ENCODE measurements around the gene CLMP.

The CLMP gene

DNA sequence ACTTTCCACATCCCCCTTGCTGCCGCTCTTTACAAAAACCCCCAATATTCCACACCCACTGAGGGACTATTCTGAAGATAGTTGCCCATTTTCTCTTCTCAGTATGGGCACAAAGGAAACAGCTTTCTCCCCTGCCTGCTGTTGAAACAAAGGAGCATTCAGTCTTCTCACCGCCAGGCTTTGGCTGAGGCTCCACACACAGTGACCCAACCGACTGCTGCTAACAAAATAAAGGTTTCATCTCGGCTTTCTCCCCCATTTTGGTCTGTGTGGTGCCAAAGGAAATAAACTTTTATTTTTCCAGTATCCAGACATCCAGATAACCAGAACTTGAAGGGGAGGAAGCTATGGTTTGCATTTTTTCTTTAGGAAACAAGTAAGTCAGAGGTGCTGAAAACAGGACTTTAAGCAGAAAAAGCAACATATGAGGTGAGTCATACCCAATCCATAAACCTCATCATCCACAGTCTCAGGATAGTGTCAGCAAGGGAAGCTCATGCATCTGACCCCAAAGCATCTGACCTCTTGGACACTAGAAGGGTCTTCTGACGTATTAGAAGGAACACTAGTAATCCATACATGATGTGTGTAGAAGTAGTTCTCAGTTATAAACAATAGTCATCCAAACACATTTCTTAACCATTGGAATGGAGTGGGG lies 6.4 kb downstream of the CLMP start:
- DNase-seq (ENCODE audit: low read depth in 2 of 2), result no peak

- no peak for DNase-seq (ENCODE audit: low read depth in 2 of 2)
Measured at GRCh38 chr11:123187665-123188507, 7.2 kb downstream of the CLMP start.

- no peak for DNase-seq (ENCODE audit: low read depth in 2 of 2)
Measured at GRCh38 chr11:123187248-123187647, 7.8 kb downstream of the CLMP start.

- DNase-seq (ENCODE audit: low read depth in 2 of 2), result no peak
Measured at GRCh38 chr11:123186286-123186685, 8.8 kb downstream of the CLMP start.

GRCh38 chr11:123185326-123185725 lies 9.7 kb downstream of the CLMP start:
- no peak for DNase-seq (ENCODE audit: low read depth in 2 of 2)

- no peak for DNase-seq (ENCODE audit: low read depth in 2 of 2)
Measured at GRCh38 chr11:123184531-123184930, 10.5 kb downstream of the CLMP start.

DNA sequence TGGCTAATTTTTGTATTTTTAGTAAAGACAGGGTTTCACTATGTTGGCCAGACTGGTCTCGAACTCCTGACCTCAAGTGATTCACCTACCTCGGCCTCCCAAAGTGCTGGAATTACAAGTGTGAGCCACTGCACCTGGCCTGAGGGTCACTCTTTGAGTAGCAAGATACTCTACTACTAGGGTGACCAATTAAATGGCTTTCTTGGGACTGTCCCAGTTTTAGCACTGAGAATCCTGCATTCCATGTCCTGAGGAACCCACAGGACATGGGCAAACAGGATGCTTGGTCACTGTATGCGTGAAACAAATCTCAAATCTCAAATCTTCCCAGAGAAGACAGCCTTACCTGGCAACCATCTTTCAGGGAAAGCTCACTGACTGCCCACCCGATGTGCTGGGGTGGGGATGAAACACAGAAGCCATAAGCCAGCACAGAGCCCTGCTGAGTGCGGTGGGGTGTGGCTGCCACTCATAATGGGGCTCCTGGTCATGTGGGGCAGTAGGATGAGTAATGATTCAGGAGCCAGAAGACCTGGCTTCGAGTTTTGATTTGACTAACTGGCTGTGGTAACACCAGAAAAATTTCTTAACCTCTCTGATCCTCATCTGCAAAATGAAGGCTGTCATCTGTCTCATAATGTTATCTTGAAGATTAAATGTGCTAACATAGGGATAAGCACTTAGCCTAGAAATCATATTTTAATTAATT lies 11.5 kb downstream of the CLMP start:
- DNase-seq (ENCODE audit: low read depth in 2 of 2), result no peak

DNA sequence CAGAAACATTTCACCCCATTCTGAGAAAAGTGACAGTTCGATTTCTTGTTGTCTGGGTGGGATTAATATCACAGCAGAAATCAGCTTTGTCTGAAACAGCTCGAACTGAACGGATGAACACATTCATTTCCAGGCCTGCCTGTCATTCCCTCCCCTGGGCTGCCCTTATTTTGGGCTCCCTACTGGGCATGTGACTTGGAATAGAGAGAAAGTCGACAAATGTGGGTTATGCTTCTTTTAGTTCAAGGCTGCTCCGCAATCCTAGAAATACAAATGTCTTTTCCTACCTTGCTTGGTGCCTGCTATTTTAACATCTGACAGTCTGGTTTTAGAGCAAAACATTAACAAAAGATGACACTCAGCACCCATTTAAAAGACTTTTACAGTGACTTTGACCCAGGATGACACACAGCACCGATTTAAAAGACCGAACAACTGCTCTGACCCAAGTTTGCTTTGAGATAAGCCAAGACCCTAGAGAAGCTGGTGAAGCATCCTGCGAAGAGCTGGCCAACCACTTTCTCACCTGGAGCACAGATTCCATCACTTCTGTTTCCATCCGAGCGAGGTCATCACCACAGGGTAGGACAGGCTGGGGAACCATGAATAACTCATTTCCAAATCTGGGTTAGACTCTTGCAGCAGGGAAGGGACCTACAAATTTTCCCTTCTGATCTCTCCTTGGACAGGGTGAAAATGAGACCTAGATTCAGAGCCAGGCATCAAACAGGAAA lies 13.1 kb downstream of the CLMP start:
- DNase-seq (ENCODE audit: low read depth in 2 of 2), result no peak

GRCh38 chr11:123181075-123181474 lies 14.0 kb downstream of the CLMP start:
- no peak for DNase-seq (ENCODE audit: low read depth in 2 of 2)

GRCh38 chr11:123180574-123180973 lies 14.5 kb downstream of the CLMP start:
- DNase-seq (ENCODE audit: low read depth in 2 of 2), result no peak

GRCh38 chr11:123180166-123180565 lies 14.9 kb downstream of the CLMP start:
- DNase-seq (ENCODE audit: low read depth in 2 of 2), result no peak

DNA sequence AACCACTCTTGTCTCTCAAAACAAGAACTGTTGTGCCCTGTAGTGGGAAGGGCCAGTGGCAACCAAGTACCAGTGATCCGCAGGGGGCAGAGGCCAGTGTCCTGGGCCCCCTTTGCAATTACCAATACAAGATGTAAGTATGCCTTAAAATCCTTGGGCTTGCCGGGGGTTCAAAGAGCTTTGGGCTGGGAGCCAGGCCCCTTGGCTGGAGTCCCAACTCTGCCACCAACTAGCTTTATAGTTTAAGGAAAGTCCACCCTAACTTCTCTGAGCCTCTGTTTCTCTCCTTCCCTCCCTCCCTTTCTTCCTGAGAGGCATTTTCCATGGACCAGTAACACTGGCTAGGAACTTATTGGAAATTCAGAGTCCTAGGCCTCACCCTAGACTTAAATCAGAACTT lies 15.5 kb downstream of the CLMP start:
- DNase-seq (ENCODE audit: low read depth in 2 of 2), result no peak

GRCh38 chr11:123178186-123178585 lies 16.9 kb downstream of the CLMP start:
- no peak for DNase-seq (ENCODE audit: low read depth in 2 of 2)

GRCh38 chr11:123176785-123177184 lies 18.3 kb downstream of the CLMP start:
- no peak for DNase-seq (ENCODE audit: low read depth in 2 of 2)

DNA sequence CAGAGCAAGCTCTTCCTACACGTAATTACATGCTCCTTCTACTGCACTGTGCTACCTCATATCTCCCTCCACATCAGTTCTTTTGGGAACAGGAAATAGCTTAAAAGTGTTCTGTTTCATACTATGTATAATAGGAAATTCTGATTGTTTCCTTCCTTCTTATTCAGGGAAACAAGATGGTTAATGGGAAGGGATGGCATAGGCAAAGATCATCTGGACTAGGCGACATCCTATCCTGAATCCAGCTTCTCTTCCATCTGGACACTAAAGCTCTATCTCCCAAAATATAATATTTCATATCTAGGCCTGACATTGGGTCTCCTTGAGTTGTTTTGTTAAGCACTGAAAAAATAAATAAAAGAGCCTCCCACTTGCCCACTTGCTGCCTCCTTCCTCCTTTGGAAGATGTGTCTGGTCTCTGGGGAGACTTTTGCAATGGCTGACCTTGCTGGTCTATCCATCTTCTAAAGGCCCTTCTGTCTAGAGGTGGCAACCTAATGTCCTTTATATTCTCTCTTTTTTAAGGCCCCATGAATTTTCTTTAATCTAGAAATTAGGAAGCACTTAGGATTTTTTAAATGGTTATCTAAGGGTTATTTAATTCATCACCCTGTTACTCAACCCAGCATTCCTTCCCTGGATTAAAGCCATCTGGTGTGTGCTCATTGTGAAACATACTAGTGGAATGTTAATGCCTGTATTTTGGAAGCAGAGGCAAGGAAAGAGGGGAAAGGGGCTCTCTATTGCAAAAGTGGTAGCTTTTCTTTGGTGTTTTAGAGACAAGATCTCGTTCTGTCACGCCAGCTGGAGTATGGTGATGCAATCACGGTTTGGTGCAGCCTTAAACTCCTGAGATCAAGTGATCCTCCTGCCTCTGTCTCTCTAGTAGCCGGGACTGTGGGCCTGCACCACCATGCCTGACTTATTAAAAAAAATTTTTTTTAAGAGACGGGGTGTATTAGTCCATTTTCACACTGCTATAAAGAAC lies 20.6 kb downstream of the CLMP start:
- DNase-seq (ENCODE audit: low read depth in 2 of 2), result no peak

DNA sequence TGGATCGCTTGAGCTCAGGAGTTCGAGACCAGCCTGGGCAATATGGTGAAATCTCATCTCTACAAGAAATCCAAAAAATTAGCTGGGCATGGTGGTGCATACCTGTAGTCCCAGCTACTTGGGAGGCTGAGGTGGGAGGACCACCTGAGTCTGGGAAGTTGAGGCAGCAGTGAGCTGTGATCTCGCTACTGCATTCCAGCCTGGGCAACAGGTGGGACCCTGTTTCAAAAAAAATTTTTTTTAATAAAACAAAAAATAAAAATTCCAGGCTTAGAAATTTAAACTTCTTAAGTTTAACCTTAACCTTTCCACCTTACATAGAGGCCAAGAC lies 21.2 kb downstream of the CLMP start:
- no peak for DNase-seq (ENCODE audit: low read depth in 2 of 2)

DNA sequence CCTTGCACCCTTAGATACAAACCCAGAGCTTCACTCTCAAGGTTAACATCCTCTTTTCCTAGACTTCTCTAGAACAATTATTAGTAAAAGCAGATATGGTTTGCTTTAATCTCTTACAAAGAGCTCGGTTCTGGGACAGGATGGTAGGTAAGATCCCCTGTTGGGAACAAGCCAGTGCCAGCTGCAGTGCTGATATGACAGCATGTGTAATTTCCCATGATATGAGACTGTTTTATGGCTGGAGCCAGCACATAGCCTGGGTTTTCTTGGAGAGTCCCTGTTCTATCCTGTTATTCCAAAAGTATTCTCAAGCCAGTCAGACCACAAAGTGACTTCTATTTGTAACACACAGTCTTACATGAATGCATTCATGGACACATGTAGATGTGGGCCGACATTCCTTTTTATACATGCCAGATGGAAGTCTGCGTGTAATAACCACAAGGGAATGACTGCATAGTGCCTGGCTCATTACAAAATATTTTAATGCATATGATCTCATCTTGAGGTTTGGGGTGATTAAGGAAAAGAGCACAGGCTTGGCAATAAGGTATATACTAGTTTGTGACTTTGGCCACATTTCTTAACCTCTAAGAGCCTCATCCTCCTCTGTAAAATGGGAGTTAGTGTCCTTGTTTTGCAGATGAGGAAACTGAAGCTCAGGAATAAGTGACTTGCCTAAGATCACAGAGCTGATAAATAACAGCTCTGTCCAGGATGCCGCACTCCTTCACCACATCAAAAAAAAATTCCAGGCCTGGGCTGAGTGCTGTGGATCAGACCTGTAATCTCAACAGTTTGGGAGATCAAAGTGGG lies 21.8 kb downstream of the CLMP start:
- DNase-seq (ENCODE audit: low read depth in 2 of 2), result no peak

- no peak for DNase-seq (ENCODE audit: low read depth in 2 of 2)
Measured at GRCh38 chr11:123170929-123171328, 24.1 kb downstream of the CLMP start.

GRCh38 chr11:123169821-123170220 lies 25.2 kb downstream of the CLMP start:
- DNase-seq (ENCODE audit: low read depth in 2 of 2), result no peak

GRCh38 chr11:123168955-123169484 lies 26.0 kb downstream of the CLMP start:
- DNase-seq (ENCODE audit: low read depth in 2 of 2), result no peak

Measured in stimulated activated CD4-positive, alpha-beta T cell treated with anti-CD3 and anti-CD28 coated beads, Interleukin-4, amount 100 ng/mL, for 48 hours (primary cell).